ENCODE results near the gene CD79B. TPM values are rescaled to one million over a fixed set of nuclear protein-coding genes. Genes with fewer than 3 reads are reported as not detected.

Gene CD79B
- total and polyA plus RNA-seq, 2 of the 8 experiments (the other 6 are each of a cell fraction or from before 2014, with no cell fraction given): 1.5 to 3.9 TPM

DNA sequence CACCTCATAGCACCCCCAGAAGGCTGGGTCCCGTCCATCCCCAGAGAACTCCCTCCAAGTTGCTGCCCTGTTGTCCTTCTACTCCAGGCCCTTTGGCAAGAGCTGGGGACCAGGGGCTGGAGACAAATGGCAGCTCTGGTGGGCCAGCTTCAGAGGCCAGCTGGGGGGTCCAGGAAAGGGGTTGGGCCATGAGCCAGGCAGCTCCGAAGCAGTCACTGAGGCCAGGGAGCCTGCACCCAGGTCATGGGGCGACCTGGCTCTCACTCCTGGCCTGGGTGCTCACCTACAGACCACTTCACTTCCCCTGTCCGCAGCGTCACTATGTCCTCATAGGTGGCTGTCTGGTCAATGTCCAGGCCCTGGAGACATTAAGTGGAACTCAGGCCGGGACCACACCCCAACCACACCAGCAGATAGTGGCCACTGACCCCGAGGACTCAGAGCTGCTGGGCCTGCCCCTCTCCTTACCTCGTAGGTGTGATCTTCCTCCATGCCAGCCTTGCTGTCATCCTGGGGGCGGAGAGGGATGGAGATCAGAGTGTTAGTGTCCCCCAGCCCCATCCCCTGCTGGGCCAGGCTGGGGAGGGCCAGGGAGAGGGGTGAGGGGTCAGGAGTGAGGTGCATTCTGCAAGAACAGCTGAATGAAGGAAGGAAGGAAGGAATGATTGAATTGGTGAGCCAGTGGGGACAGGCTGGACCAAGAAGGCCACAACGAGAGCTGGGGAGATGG is 3.0 kb downstream of the CD79B start:
- Histone ChIP-seq H4K91ac (replicated peaks; ENCODE audit: insufficient read length, low read length) (no peak overlapping the region), H3K4me2 (ENCODE audit: insufficient read depth in 1 of 2, low read depth in 2 of 2, low read length in 2 of 2) (no peak overlapping the region), H2BK5ac (ENCODE audit: low read depth, low read length) (no peak overlapping the region), H2AFZ (ENCODE audit: low read length) (no peak overlapping the region), H3K9me3 (ENCODE audit: insufficient read depth in 2 of 2, low read depth in 1 of 2, low read length in 1 of 2) (no peaks in the 10 kb centered on the region), H2AK5ac (ENCODE audit: low read depth, low read length) (no peak overlapping the region), H3K4me3 (ENCODE audit: extremely low read depth in 1 of 4, insufficient read depth in 2 of 4, low read depth in 3 of 4, low read length in 4 of 4) (no peak overlapping the region), H3K27ac (ENCODE audit: low read depth, low read length) (no peak overlapping the region), H4K20me1 (replicated peaks in 1 of 2; ENCODE audit: control insufficient read depth in 1 of 2, insufficient read depth in 2 of 2, low read length in 2 of 2) (no peaks in the 10 kb centered on the region), H2BK20ac (ENCODE audit: low read length) (no peak overlapping the region), H3K56ac (replicated peaks; ENCODE audit: insufficient read length, low read depth, low read length) (no peak overlapping the region), H3K9ac (replicated peaks in 1 of 4; ENCODE audit: extremely low read depth in 1 of 4, low read depth in 3 of 4, low read length in 3 of 4) (no peak overlapping the region), H3K14ac (ENCODE audit: insufficient read length) (no peak overlapping the region), H4K5ac (ENCODE audit: insufficient read length, low read depth, low read length) (no peak overlapping the region), H3K27me3 (replicated peaks in 1 of 4; ENCODE audit: control insufficient read depth in 3 of 4, extremely low read depth in 1 of 4, insufficient read depth in 3 of 4, low read length in 3 of 4) (no peaks in the 10 kb centered on the region), H3K36me3 (ENCODE audit: control insufficient read depth in 2 of 4, insufficient read depth in 4 of 4, low read length in 3 of 4) (no peaks in the 10 kb centered on the region), H3K4ac (replicated peaks; ENCODE audit: insufficient read length, low read depth, low read length) (no peak overlapping the region), H3K23me2 (ENCODE audit: low read depth, low read length) (no peaks in the 10 kb centered on the region), H2BK12ac (ENCODE audit: low read depth, low read length) (no peak overlapping the region), H3K79me2 (ENCODE audit: control insufficient read depth in 1 of 2, insufficient read depth in 2 of 2, low read length in 2 of 2) (no peaks in the 10 kb centered on the region), H2BK15ac (ENCODE audit: low read length) (no peak overlapping the region), H3K79me1 (ENCODE audit: low read depth, low read length) (no peaks in the 10 kb centered on the region), H2BK120ac (replicated peaks; ENCODE audit: low read depth, low read length) (no peak overlapping the region), H3K18ac (ENCODE audit: extremely low read depth, low read length) (no peak overlapping the region), H4K8ac (ENCODE audit: extremely low read depth, insufficient read depth, low read length) (no peak overlapping the region), H3K23ac (ENCODE audit: insufficient read length) (no peak overlapping the region), H3K4me1 (replicated peaks in 1 of 4; ENCODE audit: control insufficient read depth in 3 of 4, insufficient read depth in 4 of 4, low read length in 3 of 4) (peaks cover 0 to 16% (median 12%) of the 10 kb centered on the region in 4 experiments; a peak in 6 of 7 replicates)
- TF ChIP-seq RBBP5 (IDR thresholded peaks at IDR 0.05; ENCODE audit: borderline replicate concordance, low read depth, low read length): no peak
- no peak for DNase-seq (ENCODE audit: low read depth in 1 of 2, low spot score in 2 of 2)
- 86% methylated on average over 10 of the region's 10 CpGs; no CpG with 5 or more reads in 1 of the 2 experiments for WGBS, 2 experiments (ENCODE audit: extremely low coverage in 1 of 2, insufficient coverage in 1 of 2, insufficient read length in 1 of 2, insufficient replicate concordance in 2 of 2, low coverage in 1 of 2, low lambda C conversion rate in 2 of 2, missing lambda C conversion rate in 1 of 2)
- no peak for FAIRE-seq
- ChIA-PET POLR2A (ENCODE audit: partially characterized antibody) (interaction anchor here (0.8 to 3.3 kb wide), 4 partner anchors 11 to 25 kb away, joined by 3 to 9 read pairs (median 6); no protein-coding TSS in a partner anchor), CTCF (ENCODE audit: partially characterized antibody) (interaction anchor here (0.7 to 11.4 kb wide), 16 partner anchors 8 to 205 kb away, joined by 3 to 164 read pairs (median 4); partner anchors contain the start of genes CSHL1 and GH1)
